ENCODE results near the gene CMTR1. TPM values are rescaled to one million over a fixed set of nuclear protein-coding genes. Genes with fewer than 3 reads are reported as not detected.

The CMTR1 gene
- total and polyA plus RNA-seq, 9 donors, result 27.3 to 35.3 (median 31.7) TPM

DNA sequence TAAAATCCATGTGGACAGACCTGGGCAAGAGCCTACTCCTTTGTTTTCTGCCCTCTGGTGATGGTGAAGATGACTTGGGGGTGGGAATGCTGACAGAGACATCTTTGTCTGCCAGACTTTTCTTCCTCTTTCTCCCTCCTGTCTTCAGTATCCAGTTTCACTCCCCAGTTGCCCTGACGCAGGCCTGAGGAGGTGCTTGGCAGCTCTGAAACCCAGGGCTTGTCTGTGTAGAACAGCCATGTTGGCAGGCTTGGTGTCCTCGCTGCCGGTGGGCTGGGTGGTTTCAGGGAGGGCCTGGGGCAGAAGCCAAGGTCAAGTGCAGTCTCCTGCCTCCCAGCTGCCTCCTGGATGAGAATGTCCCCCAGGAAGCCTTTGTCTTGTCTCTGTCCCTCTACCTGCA lies 44.2 kb downstream of the CMTR1 start:
- Histone ChIP-seq H3K27me3 (ENCODE audit: control insufficient read depth, insufficient read depth, low read length) (no peaks in the 10 kb centered on the region), H3K27ac (ENCODE audit: low read length) (no peak overlapping the region), H3K4me1 (ENCODE audit: control insufficient read depth, insufficient read depth, low read length) (peaks cover 52% of the 10 kb centered on the region), H3K4me3 (ENCODE audit: low read length) (no peak overlapping the region), H3K9me3 (replicated peaks; ENCODE audit: control insufficient read depth, low read depth, low read length) (no peaks in the 10 kb centered on the region), H3K36me3 (ENCODE audit: control insufficient read depth, insufficient read depth, low read length) (peaks cover 90% of the 10 kb centered on the region)
- WGBS (ENCODE audit: insufficient coverage), result 69% methylated on average over 2 of the region's 3 CpGs
- DNase-seq, result no peak

DNA sequence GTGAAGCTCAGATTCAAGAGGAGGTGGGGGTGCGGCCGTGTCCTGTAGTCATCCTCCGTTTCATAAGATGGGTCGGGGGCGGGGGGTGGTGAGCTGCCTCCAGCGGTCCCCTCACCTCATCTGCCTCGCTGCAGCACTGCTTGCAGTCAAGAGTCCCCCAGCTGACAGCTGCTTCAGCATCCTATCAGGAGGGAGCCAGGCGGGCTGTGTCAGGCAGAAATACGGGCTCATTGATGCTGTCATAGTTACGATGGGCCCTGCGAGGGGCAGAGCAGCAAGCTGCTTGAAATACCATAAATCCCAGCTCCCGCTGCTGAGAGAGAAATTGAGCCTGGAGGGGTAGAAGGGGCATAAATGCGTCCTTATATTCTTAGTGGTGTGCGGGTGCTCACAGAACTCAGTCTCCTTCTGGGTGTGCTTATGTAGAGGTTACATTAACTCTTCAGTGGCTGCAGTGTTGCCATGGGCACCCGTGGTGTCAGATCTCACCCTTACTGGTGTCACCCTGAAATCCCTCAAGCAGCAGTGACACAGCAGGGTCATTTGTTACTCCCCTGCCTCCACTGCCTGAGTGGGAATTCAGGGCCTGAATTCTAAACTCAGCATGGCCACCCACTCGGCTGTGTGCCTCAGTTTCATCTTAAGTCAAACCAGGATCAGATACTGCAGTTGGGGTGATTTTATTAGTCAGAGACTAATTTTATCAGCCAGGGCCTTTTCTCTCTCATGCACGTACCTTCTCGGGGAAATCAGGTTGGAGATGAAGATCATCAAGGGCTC lies 44.8 kb downstream of the CMTR1 start:
- Histone ChIP-seq H3K4me1 (ENCODE audit: control insufficient read depth, insufficient read depth, low read length) (peaks cover 45% of the 10 kb centered on the region), H3K9me3 (replicated peaks; ENCODE audit: control insufficient read depth, low read depth, low read length) (no peaks in the 10 kb centered on the region), H3K27ac (ENCODE audit: low read length) (no peak overlapping the region), H3K4me3 (ENCODE audit: low read length) (no peak overlapping the region), H3K27me3 (ENCODE audit: control insufficient read depth, insufficient read depth, low read length) (no peaks in the 10 kb centered on the region), H3K36me3 (ENCODE audit: control insufficient read depth, insufficient read depth, low read length) (peaks cover 90% of the 10 kb centered on the region)
- WGBS (ENCODE audit: insufficient coverage), result 67% methylated on average over 15 of the region's 18 CpGs
- DNase-seq, result no peak

DNA sequence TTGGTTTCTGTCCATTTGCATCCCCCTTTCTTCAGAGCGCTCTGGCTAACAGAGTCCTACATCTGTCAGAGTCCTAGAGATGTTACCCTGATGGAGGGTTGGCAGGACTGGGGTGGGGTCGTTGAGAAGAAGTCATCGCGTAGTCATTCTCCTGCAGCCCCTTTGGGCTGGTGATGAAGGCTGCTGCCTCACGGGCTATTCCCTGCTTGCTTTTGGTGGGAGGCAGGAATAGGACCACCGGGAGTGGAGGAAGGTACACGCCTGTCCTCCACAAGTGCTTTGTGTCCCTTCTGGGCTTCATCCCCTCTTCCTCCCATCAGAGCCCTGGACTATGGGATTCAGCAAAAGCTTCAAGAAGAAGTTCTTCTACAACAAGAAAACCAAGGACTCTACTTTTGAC lies 45.8 kb downstream of the CMTR1 start:
- no peak overlapping the region for H3K27ac ChIP-seq (ENCODE audit: low read length)
- WGBS (ENCODE audit: insufficient coverage), result 88% methylated on average over 5 of the region's 7 CpGs
- DNase-seq, result no peak
- H3K36me3 ChIP-seq (ENCODE audit: control insufficient read depth, insufficient read depth, low read length), result peaks cover 92% of the 10 kb centered on the region
- H3K4me3 ChIP-seq (ENCODE audit: low read length), result no peak overlapping the region
- no peaks in the 10 kb centered on the region for H3K9me3 ChIP-seq (replicated peaks; ENCODE audit: control insufficient read depth, low read depth, low read length)
- peaks cover 39% of the 10 kb centered on the region for H3K4me1 ChIP-seq (ENCODE audit: control insufficient read depth, insufficient read depth, low read length)
- H3K27me3 ChIP-seq (ENCODE audit: control insufficient read depth, insufficient read depth, low read length), result no peaks in the 10 kb centered on the region

DNA sequence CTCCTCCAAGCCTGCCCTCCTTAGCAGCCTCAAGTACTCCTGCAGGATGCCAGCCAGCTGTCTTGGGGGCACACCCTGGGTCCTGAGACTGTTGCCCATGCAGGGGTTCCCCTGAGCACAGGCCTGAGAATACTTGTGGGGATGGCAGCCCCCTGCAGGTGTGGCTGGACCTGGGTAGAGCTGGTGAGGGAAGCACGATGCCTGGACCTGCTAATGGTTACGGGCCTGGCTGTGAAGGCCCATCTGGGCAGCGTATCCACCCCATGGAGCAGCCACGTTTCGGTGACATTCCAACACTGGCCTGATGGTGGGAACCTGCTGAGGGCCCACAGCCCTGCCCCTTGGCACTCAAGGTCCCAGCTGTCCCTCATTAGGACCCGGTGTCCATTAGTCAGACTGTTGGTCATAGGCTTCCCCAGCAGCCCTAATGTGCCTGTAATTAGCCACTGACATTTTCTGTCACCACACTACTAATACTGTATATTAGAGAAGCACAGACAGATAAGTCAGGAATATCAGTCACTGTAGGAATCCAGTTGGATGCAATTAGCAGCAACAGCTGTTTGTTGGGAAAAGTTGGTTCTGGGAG lies 46.3 kb downstream of the CMTR1 start:
- Histone ChIP-seq H3K9me3 (replicated peaks; ENCODE audit: control insufficient read depth, low read depth, low read length) (no peaks in the 10 kb centered on the region), H3K27ac (ENCODE audit: low read length) (no peak overlapping the region), H3K4me1 (ENCODE audit: control insufficient read depth, insufficient read depth, low read length) (peaks cover 37% of the 10 kb centered on the region), H3K36me3 (ENCODE audit: control insufficient read depth, insufficient read depth, low read length) (peaks cover 88% of the 10 kb centered on the region), H3K27me3 (ENCODE audit: control insufficient read depth, insufficient read depth, low read length) (no peaks in the 10 kb centered on the region), H3K4me3 (ENCODE audit: low read length) (no peak overlapping the region)
- 88% methylated on average over 6 of the region's 6 CpGs for WGBS (ENCODE audit: insufficient coverage)
- no peak for DNase-seq

DNA sequence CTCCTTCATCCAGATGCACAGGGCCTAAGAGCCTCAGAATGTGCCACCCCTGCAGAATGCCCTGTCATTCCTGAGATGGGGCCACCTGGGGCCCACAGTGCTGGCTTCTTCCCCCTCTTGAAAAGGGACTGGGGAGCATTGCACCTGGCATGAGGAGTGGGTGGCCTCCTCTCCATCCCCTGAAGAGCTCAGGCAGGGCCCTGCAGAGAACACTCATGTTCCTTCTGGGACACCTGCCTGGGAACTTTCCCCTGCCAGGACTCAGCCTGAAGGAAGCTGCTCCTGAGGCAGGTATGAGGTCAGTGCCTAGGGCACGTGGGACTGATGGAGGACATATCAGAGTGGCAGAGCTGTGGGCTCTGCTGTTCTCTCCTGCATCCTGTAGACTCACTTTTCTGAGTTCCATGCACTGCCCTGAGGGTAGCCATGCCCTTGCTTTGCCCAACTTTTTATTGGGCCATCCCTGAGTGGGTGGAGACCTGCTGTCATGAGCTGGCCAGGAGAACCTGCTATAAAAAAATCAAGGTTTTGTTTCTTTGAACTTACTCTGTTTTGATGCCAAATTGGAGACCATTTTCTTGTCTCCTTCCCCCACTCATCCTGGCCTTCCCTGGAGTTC lies 47.2 kb downstream of the CMTR1 start:
- Histone ChIP-seq H3K36me3 (ENCODE audit: control insufficient read depth, insufficient read depth, low read length) (peaks cover 83% of the 10 kb centered on the region), H3K4me1 (ENCODE audit: control insufficient read depth, insufficient read depth, low read length) (peaks cover 36% of the 10 kb centered on the region), H3K27me3 (ENCODE audit: control insufficient read depth, insufficient read depth, low read length) (no peaks in the 10 kb centered on the region), H3K9me3 (replicated peaks; ENCODE audit: control insufficient read depth, low read depth, low read length) (no peaks in the 10 kb centered on the region), H3K4me3 (ENCODE audit: low read length) (no peak overlapping the region), H3K27ac (ENCODE audit: low read length) (no peak overlapping the region)
- DNase-seq, result no peak
- WGBS (ENCODE audit: insufficient coverage), result 91% methylated on average over 1 of the region's 1 CpG

DNA sequence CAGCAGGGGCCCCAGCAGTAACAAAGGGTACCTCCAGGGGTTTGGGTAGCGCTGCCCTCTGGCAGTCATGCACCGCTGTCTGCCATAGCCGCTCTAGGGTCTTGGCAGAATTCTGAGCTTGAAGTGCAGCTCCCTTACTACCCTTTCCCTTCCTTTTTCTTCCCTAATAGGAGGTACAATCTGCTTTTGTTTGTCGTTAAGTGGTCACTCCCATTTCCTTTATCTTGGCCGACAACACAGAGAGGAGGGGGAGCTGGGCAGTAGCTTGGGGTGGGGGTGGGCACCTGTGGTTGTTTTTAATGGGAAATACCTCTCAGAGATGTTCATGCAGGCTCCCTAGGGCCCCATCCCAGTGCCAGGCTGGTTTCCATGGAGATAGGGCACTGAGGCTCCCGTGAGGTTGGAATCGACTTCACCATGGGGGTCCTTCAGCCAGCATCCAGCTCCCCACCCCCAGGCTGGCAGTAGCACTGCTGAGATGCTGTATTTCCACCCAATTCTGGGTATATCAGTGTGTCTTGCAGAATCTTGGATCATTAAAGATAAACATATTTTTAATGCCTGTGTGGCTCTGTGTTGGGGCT lies 48.0 kb downstream of the CMTR1 start:
- DNase-seq, result no peak
- H3K9me3 ChIP-seq (replicated peaks; ENCODE audit: control insufficient read depth, low read depth, low read length), result no peaks in the 10 kb centered on the region
- no peak overlapping the region for H3K27ac ChIP-seq (ENCODE audit: low read length)
- peaks cover 75% of the 10 kb centered on the region for H3K36me3 ChIP-seq (ENCODE audit: control insufficient read depth, insufficient read depth, low read length)
- H3K4me3 ChIP-seq (ENCODE audit: low read length), result no peak overlapping the region
- WGBS (ENCODE audit: insufficient coverage), result 60% methylated on average over 1 of the region's 7 CpGs
- peaks cover 33% of the 10 kb centered on the region for H3K4me1 ChIP-seq (ENCODE audit: control insufficient read depth, insufficient read depth, low read length)
- H3K27me3 ChIP-seq (ENCODE audit: control insufficient read depth, insufficient read depth, low read length), result no peaks in the 10 kb centered on the region

DNA sequence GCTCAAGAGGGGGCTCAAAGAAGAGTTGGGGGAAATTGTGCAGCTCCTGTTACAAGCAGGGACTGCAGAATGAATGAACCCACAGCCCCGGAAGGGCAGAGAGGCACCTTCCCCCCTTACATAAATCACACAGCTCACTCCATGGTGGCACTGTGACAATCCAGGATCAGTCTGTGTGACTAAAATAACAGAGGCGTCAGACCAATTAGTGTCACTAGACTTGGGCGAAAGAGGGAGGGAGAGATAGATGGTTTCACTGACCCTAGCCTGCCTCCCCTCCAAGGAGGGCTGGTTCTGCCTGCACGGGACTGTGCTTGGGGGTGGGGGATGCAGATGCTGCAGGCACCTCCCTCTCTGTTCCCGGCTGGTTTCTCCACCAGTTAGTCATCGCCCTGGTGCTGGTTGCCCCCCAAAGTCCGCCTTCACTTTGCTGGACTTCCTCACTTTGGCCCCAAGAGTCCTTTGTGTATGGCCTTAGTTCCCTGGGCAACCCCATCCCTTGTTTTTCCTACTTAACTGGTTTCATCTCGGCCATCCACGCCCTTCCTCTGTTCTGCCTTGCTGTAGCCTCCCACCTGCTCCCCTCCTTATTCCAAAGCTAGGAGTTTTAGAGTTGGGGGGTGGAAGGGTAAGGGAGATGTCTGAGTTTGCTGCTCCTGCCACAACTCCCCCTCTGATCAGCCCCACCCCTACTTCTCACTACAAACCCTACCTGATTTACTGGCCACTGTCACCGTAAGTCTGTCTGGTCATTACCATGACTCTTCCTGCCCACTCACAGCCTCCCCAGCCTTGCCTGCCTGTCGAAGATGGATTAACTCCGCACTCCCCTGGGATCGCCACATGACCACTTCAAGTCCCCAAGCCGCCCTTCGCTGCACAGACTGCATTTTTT lies 48.9 kb downstream of the CMTR1 start:
- 50% methylated on average over 7 of the region's 15 CpGs for WGBS (ENCODE audit: insufficient coverage)
- H3K27me3 ChIP-seq (ENCODE audit: control insufficient read depth, insufficient read depth, low read length), result no peaks in the 10 kb centered on the region
- H3K36me3 ChIP-seq (ENCODE audit: control insufficient read depth, insufficient read depth, low read length), result peaks cover 74% of the 10 kb centered on the region
- no peak overlapping the region for H3K4me3 ChIP-seq (ENCODE audit: low read length)
- H3K4me1 ChIP-seq (ENCODE audit: control insufficient read depth, insufficient read depth, low read length), result peaks cover 32% of the 10 kb centered on the region
- H3K9me3 ChIP-seq (replicated peaks; ENCODE audit: control insufficient read depth, low read depth, low read length), result no peaks in the 10 kb centered on the region
- no peak overlapping the region for H3K27ac ChIP-seq (ENCODE audit: low read length)
- no peak for DNase-seq

DNA sequence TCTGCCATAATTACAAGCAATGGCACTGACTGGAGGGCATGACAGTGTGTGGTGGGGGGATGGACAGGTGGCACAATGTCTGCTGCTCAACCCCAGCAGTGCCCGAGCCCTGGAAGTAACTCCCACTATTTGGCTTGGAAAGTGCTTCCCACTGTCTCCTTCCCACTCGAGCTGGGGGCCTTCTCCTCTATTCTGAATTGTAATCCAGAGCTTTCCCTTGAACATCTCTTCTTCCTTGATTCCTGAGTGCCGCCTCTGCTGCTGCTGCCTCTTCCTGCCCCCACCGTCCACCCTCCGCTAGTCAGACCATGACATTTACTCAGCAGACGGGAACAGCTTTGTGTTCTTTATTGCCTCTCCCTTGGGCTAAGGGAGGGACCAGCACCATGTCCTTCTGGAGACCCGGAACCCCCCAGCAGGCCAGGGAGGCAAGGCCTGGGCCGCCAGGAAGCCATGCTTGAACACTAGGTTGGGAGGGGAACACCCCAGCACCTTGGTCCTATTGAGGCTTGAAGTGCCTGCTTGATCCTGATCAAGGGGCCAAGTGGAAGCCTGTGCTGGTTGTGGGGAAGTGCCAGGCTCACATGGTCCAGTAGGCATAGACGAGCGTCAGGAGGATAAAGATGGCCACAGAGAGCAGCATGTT lies 49.7 kb downstream of the CMTR1 start:
- Histone ChIP-seq H3K4me1 (ENCODE audit: control insufficient read depth, insufficient read depth, low read length) (peaks cover 24% of the 10 kb centered on the region), H3K4me3 (ENCODE audit: low read length) (no peak overlapping the region), H3K27me3 (ENCODE audit: control insufficient read depth, insufficient read depth, low read length) (no peaks in the 10 kb centered on the region), H3K27ac (ENCODE audit: low read length) (no peak overlapping the region), H3K36me3 (ENCODE audit: control insufficient read depth, insufficient read depth, low read length) (peaks cover 66% of the 10 kb centered on the region), H3K9me3 (replicated peaks; ENCODE audit: control insufficient read depth, low read depth, low read length) (no peaks in the 10 kb centered on the region)
- WGBS (ENCODE audit: insufficient coverage), result 73% methylated on average over 8 of the region's 10 CpGs
- no peak for DNase-seq

DNA sequence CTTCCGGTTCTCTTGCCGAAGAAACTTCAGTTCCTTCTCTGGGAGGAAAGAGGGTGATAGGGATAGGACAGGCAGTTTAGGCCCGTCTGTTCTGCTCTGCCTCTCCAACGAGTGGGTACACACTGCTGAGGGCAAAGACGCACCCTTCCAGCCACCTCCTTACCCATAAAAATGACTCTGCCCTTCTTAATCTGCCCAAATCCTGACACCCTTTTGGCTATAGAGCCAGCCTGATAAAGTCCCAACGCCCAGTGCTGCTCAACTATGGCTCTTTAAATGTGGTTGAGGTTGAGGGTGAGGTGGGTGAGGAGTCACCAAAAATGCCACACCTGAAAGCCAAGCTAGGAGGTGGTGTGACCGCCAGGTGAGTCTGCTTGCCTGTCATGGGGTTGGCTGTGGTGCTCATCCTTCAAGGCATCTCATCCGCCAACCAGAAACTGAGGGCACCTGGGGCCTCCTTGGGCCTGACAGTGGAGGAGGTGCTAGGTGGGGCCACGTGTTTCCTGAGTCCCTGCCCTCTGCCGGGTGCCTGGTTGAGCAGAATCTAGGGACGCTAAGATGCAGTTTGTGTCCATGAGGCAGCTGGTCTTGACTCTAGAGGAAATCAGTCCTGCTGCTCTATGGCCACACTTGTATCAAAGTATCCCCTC lies 50.4 kb downstream of the CMTR1 start:
- Histone ChIP-seq H3K9me3 (replicated peaks; ENCODE audit: control insufficient read depth, low read depth, low read length) (no peaks in the 10 kb centered on the region), H3K4me3 (ENCODE audit: low read length) (no peak overlapping the region), H3K4me1 (ENCODE audit: control insufficient read depth, insufficient read depth, low read length) (peaks cover 21% of the 10 kb centered on the region), H3K27ac (ENCODE audit: low read length) (no peak overlapping the region), H3K27me3 (ENCODE audit: control insufficient read depth, insufficient read depth, low read length) (no peaks in the 10 kb centered on the region), H3K36me3 (ENCODE audit: control insufficient read depth, insufficient read depth, low read length) (peaks cover 60% of the 10 kb centered on the region)
- WGBS (ENCODE audit: insufficient coverage), result 96% methylated on average over 4 of the region's 11 CpGs
- DNase-seq, result no peak

All from muscle of leg (tissue), 11 donors.